Renal cortical epithelial cell (primary cell): ENCODE results near the gene MELK. TPM values are rescaled to one million over a fixed set of nuclear protein-coding genes. Genes with fewer than 3 reads are reported as not detected.
A peak's percentile ranks its signal among the peaks of the same experiment; 100 is the strongest.
"Not testable (repeated sequence)": the region's sequence is repeated elsewhere in the genome, so short reads cannot be mapped to it uniquely, and the experiment has no call there.

Experiments
- DNase-seq: peaks from one replicate; pipeline ENCODE4 v3.0.0-alpha.2; 2011; ENCODE audit warnings: low read depth
- total RNA-seq: library from RNA; depleted of rRNA; stranded (reverse); fragments of >200 nt; gene quantifications from 2 replicates; pipeline ENCODE4 v1.2.3, GENCODE V29; 2014

Gene MELK
- total RNA-seq = 6.3 and 33.0 TPM in 2 replicates

DNA sequence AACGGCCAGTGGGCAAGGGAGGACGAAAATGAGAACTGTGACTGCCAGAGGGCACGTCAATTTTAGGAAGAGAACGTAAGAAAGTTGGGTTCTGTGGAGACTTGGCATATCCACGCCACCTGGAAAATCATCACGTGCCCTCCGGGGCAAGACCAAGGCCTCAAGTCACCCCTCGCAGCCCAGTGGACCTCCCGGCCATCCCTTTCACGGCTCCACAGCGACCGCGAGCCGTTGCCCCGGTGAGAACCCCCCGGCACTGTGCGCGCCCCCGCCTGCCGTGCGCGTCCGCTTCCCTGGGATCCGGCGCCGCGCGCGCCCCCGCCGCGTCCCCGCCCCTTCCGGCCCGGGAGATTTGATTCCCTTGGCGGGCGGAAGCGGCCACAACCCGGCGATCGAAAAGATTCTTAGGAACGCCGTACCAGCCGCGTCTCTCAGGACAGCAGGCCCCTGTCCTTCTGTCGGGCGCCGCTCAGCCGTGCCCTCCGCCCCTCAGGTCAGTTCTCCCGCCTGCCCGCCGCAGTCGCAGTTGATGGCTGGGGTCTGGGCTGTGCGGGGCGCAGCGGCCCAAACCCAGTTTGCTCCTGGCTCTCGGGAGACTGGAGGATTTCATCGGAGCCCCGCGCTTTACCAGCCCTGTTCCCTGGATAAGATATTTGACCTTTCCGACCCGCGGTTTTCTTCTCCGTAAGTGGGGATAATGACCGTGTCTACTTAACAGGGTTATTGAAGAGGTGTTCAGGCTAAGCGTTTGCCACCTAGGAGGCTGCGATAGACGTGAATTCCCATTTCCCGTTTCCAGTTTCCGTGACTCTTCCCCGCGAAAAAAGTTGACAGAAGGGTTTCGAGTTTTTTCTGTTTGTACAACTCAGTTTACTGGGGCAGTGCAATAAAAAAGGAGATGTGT lies at the start of gene MELK:
TSS of gene MELK (plus strand) at position 381 of the 904 bp plus-strand sequence. CDS start 8,787 bp downstream, outside the sequence.
- DNase-seq = peak; percentile 38

DNA sequence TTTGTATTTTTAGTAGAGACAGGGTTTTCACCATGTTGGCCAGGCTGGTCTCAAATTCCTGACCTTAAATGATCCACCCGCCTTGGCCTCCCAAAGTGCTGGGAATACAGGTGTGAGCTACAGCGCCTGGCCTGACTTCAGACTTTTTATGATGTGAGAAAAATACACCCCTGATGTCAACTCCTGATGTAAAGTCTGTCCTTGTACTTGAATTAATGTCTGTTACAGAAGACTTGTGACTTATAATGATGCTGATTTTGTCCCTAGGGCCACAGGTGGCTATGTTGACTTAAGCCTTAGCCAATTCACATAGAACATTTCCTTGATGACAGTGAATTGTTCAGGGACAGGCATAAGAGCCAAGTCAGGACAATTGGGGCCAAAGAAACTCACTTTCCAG lies 42.5 kb upstream of the MELK start:
- DNase-seq = no peak

DNA sequence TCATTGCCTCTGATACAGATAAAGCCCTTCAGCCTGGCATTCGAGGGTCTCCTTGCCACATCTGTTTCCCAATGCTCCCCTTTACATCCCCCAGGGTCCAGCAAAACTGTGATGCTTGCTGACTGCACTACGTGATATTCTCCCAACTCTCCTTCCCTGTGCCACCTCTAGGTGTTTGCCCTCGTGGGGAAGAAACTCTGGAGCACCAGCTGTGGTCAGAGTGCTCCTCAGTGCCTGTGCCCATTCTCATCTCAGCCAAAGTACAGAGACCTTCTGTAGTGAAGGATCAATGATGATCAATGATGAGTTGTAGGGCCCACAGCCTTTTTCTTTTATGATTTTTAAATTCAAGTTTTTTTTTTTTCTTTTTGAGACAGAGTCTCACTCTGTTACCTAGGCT lies 40.3 kb upstream of the MELK start:
- DNase-seq = no peak

DNA sequence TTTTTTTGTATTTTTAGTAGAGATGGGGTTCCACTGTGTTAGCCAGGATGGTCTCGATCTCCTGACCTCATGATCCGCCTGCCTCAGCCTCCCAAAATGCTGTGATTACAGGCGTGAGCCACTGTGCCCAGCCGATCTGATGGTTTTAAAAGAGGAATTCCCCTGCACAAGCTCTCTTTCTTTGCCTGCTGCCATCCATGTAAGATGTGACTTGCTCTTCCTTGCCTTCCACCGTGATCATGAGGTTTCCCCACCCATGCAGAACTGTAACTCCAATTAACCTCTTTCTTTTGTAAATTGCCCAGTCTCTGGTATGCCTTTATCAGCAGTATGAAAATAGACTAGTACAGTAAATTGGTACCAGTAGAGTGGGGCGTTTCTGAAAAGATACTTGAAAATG lies 39.0 kb upstream of the MELK start:
- DNase-seq = not testable (repeated sequence)

DNA sequence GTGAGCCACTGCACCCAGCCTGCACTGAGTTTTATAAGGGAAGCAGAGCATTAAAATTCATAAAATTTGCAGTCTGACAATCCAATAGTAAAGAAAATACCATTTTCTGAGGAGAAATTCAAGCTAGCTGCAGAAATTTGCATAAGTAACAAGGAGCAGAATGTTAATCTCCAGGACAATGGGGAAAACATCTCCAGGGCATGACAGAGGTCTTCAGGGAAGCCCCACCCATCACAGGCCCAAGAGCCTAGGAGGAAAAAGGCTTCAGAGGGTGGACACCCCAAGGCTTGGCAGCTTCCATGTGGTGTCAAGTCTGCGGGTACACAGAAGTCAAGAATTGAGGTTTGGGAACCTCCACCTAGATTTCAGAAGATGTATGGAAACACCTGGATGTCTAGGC lies 37.6 kb upstream of the MELK start:
- DNase-seq = no peak

DNA sequence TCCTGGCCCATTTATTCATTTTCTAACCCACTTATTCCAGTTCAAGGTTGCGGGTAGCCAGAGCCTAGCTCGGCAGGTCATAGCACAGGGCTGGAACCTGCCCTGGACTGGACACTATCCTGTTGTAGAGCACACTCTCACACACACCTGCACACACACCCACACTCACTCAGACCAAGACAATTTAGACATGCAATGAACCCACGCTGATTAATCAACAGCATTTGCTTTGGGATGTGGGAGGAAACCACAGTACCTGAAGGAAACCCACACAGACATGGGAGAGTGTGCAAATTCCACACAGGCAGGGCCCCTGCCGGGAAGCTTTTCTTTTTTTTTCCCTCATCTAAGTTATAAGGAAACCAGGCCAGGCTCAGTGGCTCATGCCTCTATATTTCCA lies 34.8 kb upstream of the MELK start:
- no peak for DNase-seq

DNA sequence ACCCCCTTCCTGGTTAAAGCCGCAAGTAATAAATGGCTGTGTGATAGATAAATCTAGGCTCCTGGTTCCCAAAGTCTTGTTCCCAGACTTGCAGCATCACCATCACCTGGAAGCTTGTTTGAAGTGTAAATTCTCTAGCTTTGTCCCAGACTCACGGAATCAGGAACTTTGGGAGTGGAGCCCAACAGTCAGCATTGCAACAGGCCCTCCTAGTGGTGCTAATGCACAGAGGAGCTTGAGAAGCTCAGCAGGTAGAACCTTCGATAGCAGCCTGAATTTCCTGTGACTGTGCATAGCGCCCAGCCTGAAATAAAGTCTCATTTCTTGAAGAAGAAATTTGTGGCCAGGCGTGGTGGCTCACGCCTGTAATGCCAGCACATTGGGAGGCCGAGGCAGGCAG lies 30.3 kb upstream of the MELK start:
- no peak for DNase-seq

DNA sequence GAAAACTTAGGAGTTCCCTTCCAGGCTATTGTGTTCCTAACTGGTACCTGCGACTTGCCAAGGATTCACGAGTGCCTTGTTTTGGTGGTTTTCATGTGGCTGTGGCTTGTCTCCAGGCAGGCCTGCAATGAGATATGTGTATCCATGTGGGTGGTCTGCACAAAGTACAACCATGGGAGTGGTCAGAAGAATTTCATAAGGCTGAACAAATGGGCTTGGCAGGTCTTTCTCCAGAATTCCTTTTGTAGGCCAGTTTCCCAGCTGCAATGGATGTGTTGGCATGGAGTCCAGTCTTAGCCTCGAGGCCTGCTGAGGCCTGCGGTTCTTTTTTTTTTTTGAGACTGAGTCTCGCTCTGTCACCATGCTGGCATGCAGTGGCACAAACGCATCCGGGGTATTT lies 28.8 kb upstream of the MELK start:
- DNase-seq = no peak

DNA sequence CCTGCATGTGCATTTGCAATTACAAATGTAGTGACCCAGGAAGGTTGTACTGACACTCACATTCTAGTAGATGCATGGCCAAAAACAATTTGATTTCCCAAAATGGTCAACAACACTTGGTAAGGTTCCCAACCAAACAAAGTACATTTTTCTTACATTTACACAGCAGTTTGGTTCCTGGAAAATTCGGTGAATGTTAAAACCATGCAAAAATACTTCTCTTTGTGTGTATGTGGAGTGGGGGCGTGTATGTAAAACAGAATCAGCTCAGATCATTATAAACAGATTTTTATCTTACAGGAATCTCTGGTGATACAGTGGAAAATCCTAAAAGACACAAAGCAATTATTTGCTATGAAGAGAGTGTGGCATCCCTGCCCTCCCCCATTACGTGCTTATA lies 25.1 kb upstream of the MELK start:
- no peak for DNase-seq

DNA sequence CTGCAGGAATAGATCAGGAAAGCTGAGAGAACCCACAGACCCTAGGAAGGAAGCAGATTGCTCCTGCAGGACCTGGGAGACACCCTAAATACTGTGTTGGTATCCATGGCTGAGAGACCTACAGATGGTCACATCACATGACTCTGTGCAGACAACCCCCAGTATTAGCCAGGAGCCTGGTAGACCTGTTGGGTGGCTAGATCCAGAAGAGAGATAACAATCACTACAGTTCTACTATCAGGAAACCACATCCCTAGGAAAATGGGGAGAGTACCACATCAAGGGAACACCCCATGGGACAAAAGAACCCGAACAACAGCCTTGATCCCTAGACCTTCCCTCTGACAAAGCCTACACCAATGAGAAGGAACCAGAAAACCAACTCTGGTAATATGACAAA lies 24.2 kb upstream of the MELK start:
- DNase-seq = no peak

DNA sequence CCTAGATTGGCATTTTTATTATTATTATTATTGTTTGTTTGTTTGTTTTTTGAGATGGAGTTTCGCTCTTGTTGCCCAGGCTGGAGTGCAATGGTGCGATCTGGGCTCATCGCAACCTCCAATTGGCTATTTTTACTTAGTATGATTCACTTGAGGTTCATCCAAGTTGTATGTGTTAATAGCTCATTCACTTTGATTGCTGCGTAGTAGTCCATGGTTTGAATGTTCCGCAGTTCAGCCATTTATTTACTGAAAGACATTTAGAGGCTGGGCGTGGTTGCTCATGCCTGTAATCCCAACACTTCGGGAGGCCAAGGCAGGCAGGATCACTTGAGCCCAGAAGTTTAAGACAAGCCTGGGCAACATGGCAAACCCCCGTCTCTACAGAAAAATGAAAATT lies 22.6 kb upstream of the MELK start:
- no peak for DNase-seq

DNA sequence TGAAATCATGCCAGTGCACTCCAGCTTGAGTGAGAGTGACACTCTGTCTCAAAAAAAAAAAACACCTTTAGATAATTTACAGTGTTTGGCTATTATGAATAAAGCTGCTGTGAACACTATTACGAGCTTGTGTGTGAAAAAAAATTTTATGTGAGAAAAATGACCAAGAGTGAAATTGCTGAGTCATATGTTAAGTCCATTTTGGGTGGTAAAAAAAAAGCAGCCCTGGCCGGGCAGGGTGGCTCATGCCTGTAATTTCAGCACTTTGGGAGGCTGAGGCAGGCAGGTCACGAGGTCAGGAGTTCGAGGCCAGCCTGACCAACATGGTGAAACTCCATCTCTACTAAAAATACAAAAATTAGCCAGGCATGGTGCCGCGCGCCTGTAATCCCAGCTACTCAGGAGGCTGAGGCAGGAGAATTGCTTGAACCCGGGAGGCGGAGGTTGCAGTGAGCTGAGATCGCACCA lies 22.0 kb upstream of the MELK start:
- not testable (repeated sequence) for DNase-seq

DNA sequence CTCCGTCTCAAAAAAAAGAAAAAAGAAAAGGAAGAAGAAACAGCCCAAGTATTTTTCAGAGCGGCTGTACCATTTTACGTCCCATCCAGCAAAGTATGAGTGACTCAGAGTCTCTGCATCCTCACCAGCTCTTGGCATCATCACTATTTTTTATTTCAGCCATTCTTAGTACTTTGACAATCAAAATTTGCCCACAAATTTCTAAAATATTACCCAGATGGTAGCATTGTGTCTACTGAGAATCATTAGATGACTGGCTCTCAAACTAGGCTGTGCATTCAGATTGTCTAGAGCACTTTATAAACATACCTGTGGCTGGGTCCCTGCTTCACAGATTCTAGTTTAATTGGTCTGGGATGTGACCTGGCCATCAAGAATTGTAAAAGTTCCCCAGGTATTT lies 21.6 kb upstream of the MELK start:
- no peak for DNase-seq

DNA sequence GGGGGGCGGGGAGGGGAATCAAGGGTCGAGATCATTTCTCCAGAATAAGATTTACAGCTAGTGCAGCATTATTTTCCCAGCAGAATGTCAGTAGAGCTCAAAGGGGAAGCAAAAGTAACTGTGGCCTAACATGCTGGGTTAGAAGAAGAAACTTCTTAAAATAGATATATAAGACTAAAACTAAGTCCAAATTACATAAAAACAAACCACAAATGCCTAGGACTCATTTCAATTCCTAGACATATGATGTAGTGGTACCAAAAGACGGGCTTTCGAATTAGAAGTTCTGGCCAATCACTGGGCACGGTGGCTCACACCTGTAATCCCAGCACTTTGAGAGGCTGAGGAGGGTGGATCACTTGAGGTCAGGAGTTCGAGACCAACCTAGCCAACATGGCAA lies 20.8 kb upstream of the MELK start:
- DNase-seq = no peak

DNA sequence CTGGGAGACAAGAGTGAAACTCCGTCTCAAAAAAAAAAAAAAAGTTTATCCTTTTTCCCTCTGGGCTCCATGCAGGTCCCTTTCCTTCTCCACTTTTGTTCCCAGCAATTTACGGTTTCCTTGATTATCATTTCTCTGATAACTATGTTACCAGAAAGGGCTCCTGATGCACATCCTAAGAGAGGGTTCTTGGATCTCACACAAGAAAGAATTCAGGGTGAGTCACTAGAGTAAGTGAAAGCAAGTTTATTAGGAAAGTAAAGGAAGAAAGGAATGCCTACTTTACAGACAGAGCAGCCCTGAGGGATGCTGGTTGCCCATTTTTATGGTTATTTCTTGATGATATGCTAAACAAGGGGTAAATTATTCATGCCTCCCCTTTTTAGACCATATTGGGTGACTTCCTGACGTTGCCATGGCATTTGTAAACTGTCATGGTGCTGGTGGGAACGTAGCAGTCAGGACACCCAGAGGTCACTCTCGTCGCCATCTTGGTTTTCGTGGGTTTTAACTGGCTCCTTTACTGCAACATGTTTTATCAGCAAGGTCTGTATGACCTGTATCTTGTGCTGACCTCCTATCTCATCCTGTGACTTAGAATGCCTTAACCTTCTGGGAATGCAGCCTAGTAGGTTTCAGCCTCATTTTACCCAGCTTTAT lies 13.5 kb upstream of the MELK start:
- DNase-seq = peak; percentile 45

DNA sequence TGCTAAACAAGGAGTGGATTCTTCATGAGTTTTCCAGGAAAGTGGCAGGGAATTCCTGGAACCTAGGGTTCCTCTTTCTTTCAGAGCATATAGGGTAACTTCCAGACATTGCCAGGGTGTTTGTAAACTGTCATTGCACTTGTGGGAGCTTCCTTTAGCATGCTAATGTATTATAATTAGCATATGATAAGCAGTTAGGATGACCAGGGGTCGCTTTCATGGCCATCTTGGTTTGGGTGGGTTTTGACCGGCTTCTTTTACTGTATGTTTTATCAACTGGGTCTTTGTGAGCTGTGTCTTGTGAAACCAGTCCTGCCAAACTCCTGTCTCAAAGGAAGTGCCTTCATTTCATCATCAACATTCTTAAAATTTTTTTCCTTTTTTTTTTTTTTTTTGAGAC lies 11.9 kb upstream of the MELK start:
- no peak for DNase-seq

DNA sequence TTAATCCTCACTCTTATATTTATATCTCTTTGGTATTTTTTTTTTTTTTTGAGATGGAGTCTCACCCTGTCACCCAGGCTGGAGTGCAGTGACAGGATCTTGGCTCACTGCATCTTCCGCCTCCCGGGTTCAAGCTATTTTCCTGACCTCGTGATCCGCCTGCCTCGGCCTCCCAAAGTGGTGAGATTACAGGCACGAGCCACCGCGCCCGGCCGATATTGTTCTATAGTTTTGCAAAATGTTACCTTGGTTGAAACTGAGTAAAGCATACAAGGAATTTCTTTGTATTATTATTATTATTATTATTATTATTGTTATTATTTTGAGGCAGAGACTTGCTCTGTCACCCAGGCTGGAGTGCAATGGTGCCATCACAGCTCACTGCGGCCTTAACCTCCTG lies 9.9 kb upstream of the MELK start:
- not testable (repeated sequence) for DNase-seq

DNA sequence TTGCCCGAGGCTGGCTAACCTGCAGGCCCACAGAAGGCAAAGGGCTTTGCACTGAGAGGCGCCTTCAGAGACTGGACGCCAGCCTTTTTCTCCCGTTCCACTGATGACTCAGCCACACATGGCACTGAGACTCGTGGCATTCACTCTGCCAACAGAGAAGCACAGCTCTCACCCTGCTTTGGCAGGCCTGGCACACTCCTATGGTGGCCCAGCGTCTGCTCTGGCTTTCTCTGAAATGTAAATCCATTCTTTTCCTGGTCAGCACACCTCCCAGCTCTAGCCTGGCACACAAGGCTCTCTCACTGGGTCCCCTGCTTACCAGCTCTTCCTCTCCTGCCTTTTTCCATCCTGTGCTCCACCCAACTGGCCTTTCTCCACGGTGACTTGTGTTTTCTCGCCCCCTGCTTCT lies 5.9 kb upstream of the MELK start:
- peak; percentile 55 for DNase-seq

DNA sequence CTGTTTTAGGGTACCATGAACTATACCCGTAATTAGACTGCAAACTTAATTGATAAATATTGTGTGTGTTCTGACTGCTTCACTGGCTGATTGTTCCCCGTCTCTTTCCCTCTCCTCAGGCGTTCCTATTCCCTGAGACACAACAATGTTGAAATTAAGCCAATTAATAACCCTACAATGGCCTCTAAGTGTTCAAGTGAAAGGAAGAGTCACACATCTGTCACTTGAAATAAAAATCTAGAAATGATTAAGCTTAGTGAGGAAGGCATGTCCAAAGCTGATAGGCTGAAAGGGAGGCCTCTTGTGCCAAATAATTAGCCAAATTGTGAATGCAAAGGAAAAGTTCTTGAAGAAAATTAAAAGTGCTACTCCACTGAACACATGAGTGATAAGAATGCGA lies 4.0 kb upstream of the MELK start:
- not testable (repeated sequence) for DNase-seq

DNA sequence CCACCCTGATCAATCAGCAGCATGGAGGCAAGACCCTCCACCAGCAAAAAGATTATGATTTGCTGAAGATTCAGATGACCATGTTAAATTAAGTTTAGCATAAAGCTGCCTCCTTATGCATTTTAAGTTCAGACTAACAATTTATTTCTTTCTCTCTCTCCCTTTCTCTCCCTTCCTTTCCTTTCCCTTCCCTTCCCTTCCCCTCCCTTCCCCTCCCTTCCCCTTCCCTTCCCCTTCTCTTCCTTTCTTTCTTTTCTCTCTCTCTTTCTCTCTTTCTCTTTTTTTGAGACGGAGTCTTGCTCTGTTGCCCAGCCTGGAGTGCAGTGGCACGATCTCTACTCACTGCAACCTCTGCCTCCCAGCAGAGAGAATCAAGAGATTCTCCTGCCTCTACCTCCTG lies 1.4 kb upstream of the MELK start:
- DNase-seq = no peak

DNA sequence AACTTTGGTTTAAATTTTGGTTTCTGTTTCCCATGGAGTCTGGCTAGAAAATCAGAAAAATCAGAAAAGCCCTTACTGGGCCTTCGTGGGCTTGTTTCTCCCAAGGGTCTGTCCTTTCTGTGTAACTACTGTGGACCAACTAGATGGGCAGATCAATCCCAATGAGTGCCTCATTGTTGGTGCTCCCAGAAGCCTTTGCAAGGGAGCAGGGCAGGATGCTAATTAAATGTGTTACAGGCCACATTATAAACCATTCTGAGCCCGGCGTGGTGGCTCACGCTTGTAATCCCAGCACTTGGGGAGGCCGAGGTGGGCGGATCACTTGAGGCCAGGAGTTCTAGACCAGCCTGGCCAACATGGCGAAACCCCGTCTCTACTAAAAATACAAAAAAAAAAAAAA lies 1.4 kb downstream of the MELK start:
- not testable (repeated sequence) for DNase-seq

DNA sequence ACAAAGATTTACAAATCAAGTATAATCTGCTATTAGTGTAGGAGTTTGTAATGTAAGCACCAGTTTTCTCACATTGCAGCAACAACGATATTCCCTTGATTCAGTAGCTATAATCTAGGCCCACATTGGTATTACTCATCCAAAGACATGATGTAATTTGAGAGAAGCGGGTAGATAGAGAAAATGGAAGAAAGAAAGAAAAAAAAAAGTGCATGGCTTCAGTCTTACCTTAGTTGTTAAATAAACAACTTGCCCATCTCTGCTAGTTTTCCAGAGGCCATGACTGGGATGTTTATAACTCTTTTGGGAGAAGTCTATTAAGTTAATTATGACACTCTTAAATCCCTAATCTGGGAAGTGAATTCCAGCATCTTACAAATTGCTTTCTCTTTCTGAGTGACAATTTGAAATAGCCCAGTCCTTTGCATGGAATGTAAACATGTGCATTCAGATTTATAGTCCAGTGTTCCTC lies 2.8 kb downstream of the MELK start:
- DNase-seq = peak; percentile 41

DNA sequence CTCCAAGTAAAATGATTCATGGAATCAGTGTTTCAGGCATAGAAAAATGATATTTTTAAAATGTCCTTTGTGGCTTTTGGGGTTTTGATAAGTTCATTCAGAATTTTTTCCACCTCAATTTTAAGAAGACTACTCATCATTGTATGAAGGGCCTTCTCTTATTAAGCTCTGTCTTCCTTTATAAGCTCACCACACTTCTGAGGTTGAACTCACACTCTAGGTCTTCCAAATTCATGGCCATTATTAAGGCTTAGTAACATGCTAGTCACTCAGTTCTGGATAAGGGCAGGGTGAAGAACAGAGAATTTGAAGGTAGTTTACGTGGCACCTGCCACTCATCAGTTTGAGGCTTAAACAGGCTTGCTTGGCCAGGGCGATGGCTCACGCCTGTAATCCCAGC lies 4.2 kb downstream of the MELK start:
- no peak for DNase-seq
